ENCODE measurements around the gene PACRG. TPM values are rescaled to one million over a fixed set of nuclear protein-coding genes. Genes with fewer than 3 reads are reported as not detected.

PACRG gene
- total and polyA plus RNA-seq, 4 donors = 0.47 to 3.8 (median 2.4) TPM

- no peak for TF ChIP-seq JUND (IDR thresholded peaks at IDR 0.05)
- no peak for TF ChIP-seq ATF3 (IDR thresholded peaks at IDR 0.05)
- TF ChIP-seq FOXA2 (IDR thresholded peaks at IDR 0.05) = no peak
- TF ChIP-seq, protein P1, sequence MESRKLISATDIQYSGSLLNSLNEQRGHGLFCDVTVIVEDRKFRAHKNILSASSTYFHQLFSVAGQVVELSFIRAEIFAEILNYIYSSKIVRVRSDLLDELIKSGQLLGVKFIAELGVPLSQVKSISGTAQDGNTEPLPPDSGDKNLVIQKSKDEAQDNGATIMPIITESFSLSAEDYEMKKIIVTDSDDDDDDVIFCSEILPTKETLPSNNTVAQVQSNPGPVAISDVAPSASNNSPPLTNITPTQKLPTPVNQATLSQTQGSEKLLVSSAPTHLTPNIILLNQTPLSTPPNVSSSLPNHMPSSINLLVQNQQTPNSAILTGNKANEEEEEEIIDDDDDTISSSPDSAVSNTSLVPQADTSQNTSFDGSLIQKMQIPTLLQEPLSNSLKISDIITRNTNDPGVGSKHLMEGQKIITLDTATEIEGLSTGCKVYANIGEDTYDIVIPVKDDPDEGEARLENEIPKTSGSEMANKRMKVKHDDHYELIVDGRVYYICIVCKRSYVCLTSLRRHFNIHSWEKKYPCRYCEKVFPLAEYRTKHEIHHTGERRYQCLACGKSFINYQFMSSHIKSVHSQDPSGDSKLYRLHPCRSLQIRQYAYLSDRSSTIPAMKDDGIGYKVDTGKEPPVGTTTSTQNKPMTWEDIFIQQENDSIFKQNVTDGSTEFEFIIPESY (IDR thresholded peaks at IDR 0.05) = no peak
- TF ChIP-seq CTCF (IDR thresholded peaks at IDR 0.05; ENCODE audit: low read depth, low read length, missing input control) = no peak
- TF ChIP-seq EGR1 (IDR thresholded peaks at IDR 0.05; ENCODE audit: low read depth in 2 of 2) = no peak
- TF ChIP-seq YY1 (IDR thresholded peaks at IDR 0.05) = no peak
- TF ChIP-seq NR2F2 (IDR thresholded peaks at IDR 0.05) = no peak
- 97% methylated on average over 19 of the region's 19 CpGs for WGBS
- no peaks in the 10 kb centered on the region for H3K36me3 ChIP-seq (ENCODE audit: control insufficient read depth in 4 of 4, insufficient read depth in 3 of 4, low read depth in 1 of 4, low read length in 3 of 4)
- no peak overlapping the region for H3K27ac ChIP-seq (ENCODE audit: low read depth in 1 of 2, low read length in 2 of 2)
- no peak overlapping the region for H3K9ac ChIP-seq (ENCODE audit: low read depth in 1 of 2, low read length in 2 of 2)
- H3K4me1 ChIP-seq (ENCODE audit: control insufficient read depth in 4 of 4, insufficient read depth in 4 of 4, low read length in 3 of 4) = peaks cover 0 to 2% (median 0%) of the 10 kb centered on the region in 4 donors
- H3K4me3 ChIP-seq (ENCODE audit: low read depth in 1 of 3, low read length in 3 of 3) = no peak overlapping the region
- H3K27me3 ChIP-seq (ENCODE audit: control insufficient read depth in 4 of 4, insufficient read depth in 4 of 4, low read length in 3 of 4) = no peaks in the 10 kb centered on the region
- no peaks in the 10 kb centered on the region for H3K9me3 ChIP-seq (ENCODE audit: control insufficient read depth in 4 of 4, low read length in 3 of 4)
- no peak for DNase-seq (ENCODE audit: low spot score)
Measured at GRCh38 chr6:163239572-163240340, 512.0 kb downstream of the PACRG start.

- no peak overlapping the region for H3K9ac ChIP-seq (ENCODE audit: low read depth in 1 of 2, low read length in 2 of 2)
- H3K9me3 ChIP-seq (ENCODE audit: control insufficient read depth in 4 of 4, low read length in 3 of 4) = no peaks in the 10 kb centered on the region
- peaks cover 0 to under 1% (median 0%) of the 10 kb centered on the region in 4 donors for H3K4me1 ChIP-seq (ENCODE audit: control insufficient read depth in 4 of 4, insufficient read depth in 4 of 4, low read length in 3 of 4)
- H3K27ac ChIP-seq (ENCODE audit: low read depth in 1 of 2, low read length in 2 of 2) = no peak overlapping the region
- 93% methylated on average over 17 of the region's 17 CpGs for WGBS
- no peaks in the 10 kb centered on the region for H3K27me3 ChIP-seq (ENCODE audit: control insufficient read depth in 4 of 4, insufficient read depth in 4 of 4, low read length in 3 of 4)
- no peak for TF ChIP-seq YY1 (IDR thresholded peaks at IDR 0.05)
- TF ChIP-seq NR2F2 (IDR thresholded peaks at IDR 0.05) = no peak
- no peak for TF ChIP-seq RXRA (IDR thresholded peaks at IDR 0.05)
- TF ChIP-seq HNF4A (conservative IDR thresholded peaks at IDR 0.05) = no peak
- TF ChIP-seq TAF1 (conservative IDR thresholded peaks at IDR 0.05) = no peak
- no peak for TF ChIP-seq SP1 (IDR thresholded peaks at IDR 0.05)
- no peak for TF ChIP-seq FOXA1 (IDR thresholded peaks at IDR 0.05)
- TF ChIP-seq FOXA2 (IDR thresholded peaks at IDR 0.05) = no peak
- no peak for TF ChIP-seq MAX (IDR thresholded peaks at IDR 0.05)
- TF ChIP-seq, protein P2, sequence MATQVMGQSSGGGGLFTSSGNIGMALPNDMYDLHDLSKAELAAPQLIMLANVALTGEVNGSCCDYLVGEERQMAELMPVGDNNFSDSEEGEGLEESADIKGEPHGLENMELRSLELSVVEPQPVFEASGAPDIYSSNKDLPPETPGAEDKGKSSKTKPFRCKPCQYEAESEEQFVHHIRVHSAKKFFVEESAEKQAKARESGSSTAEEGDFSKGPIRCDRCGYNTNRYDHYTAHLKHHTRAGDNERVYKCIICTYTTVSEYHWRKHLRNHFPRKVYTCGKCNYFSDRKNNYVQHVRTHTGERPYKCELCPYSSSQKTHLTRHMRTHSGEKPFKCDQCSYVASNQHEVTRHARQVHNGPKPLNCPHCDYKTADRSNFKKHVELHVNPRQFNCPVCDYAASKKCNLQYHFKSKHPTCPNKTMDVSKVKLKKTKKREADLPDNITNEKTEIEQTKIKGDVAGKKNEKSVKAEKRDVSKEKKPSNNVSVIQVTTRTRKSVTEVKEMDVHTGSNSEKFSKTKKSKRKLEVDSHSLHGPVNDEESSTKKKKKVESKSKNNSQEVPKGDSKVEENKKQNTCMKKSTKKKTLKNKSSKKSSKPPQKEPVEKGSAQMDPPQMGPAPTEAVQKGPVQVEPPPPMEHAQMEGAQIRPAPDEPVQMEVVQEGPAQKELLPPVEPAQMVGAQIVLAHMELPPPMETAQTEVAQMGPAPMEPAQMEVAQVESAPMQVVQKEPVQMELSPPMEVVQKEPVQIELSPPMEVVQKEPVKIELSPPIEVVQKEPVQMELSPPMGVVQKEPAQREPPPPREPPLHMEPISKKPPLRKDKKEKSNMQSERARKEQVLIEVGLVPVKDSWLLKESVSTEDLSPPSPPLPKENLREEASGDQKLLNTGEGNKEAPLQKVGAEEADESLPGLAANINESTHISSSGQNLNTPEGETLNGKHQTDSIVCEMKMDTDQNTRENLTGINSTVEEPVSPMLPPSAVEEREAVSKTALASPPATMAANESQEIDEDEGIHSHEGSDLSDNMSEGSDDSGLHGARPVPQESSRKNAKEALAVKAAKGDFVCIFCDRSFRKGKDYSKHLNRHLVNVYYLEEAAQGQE (IDR thresholded peaks at IDR 0.05) = no peak
- TF ChIP-seq ATF3 (IDR thresholded peaks at IDR 0.05) = no peak
- TF ChIP-seq, protein P1 (IDR thresholded peaks at IDR 0.05) = no peak
- TF ChIP-seq GABPA (IDR thresholded peaks at IDR 0.05 in 1 of 2, conservative IDR thresholded peaks at IDR 0.05 in 1 of 2) = no peak
- no peak for TF ChIP-seq JUND (IDR thresholded peaks at IDR 0.05)
- no peak for TF ChIP-seq EGR1 (IDR thresholded peaks at IDR 0.05; ENCODE audit: low read depth in 2 of 2)
- TF ChIP-seq RAD21 (IDR thresholded peaks at IDR 0.05) = no peak
- no peak for TF ChIP-seq CTCF (IDR thresholded peaks at IDR 0.05; ENCODE audit: low read depth, low read length, missing input control)
- H3K4me3 ChIP-seq (ENCODE audit: low read depth in 1 of 3, low read length in 3 of 3) = no peak overlapping the region
- DNase-seq (ENCODE audit: low spot score) = no peak
- H3K36me3 ChIP-seq (ENCODE audit: control insufficient read depth in 4 of 4, insufficient read depth in 3 of 4, low read depth in 1 of 4, low read length in 3 of 4) = no peaks in the 10 kb centered on the region
Measured at GRCh38 chr6:163240556-163240955, 512.8 kb downstream of the PACRG start.
